A549 (cell line): ENCODE data around the gene SLC11A1.

Experiments
- CTCF ChIP-seq: fragments of >200 bp; sonication (Bioruptor Twin); formaldehyde crosslinking; IDR thresholded peaks from 3 replicates; pipeline ENCODE4 v1.5.1; 2016
- EP300 ChIP-seq, 2 experiments: fragments of >200 bp; sonication (Bioruptor Twin); formaldehyde crosslinking; IDR thresholded peaks; 2 replicates in 1 of 2; 3 replicates in 1 of 2; pipeline ENCODE4 v1.6.1; 2016 to 2017
- MYC ChIP-seq: IDR thresholded peaks from 2 replicates; pipeline ENCODE4 v1.6.1; 2012; ENCODE audit warnings: mild to moderate bottlenecking, inconsistent platforms, low read length, improper control_type of control experiment, borderline replicate concordance

GRCh38 chr2:218374795-218375194 lies 7.3 kb upstream of the SLC11A1 start:
- TF ChIP-seq EP300 (IDR thresholded peaks at IDR 0.05) (no peak), MYC (no peak), CTCF (no peak)
